Epithelial cell of alveolus of lung (primary cell): Measurements from ENCODE around the gene DHX30. TPM values are rescaled to one million over a fixed set of nuclear protein-coding genes. Genes with fewer than 3 reads are reported as not detected.

Experiments used
- total RNA-seq: library from RNA; depleted of rRNA; stranded (reverse); fragments of >200 nt; gene quantifications from 2 replicates; pipeline ENCODE4 v1.2.1, GENCODE V29; 2015

The DHX30 gene, protein sequence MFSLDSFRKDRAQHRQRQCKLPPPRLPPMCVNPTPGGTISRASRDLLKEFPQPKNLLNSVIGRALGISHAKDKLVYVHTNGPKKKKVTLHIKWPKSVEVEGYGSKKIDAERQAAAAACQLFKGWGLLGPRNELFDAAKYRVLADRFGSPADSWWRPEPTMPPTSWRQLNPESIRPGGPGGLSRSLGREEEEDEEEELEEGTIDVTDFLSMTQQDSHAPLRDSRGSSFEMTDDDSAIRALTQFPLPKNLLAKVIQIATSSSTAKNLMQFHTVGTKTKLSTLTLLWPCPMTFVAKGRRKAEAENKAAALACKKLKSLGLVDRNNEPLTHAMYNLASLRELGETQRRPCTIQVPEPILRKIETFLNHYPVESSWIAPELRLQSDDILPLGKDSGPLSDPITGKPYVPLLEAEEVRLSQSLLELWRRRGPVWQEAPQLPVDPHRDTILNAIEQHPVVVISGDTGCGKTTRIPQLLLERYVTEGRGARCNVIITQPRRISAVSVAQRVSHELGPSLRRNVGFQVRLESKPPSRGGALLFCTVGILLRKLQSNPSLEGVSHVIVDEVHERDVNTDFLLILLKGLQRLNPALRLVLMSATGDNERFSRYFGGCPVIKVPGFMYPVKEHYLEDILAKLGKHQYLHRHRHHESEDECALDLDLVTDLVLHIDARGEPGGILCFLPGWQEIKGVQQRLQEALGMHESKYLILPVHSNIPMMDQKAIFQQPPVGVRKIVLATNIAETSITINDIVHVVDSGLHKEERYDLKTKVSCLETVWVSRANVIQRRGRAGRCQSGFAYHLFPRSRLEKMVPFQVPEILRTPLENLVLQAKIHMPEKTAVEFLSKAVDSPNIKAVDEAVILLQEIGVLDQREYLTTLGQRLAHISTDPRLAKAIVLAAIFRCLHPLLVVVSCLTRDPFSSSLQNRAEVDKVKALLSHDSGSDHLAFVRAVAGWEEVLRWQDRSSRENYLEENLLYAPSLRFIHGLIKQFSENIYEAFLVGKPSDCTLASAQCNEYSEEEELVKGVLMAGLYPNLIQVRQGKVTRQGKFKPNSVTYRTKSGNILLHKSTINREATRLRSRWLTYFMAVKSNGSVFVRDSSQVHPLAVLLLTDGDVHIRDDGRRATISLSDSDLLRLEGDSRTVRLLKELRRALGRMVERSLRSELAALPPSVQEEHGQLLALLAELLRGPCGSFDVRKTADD
- 63.9 and 74.0 TPM in 2 replicates for total RNA-seq

DNA sequence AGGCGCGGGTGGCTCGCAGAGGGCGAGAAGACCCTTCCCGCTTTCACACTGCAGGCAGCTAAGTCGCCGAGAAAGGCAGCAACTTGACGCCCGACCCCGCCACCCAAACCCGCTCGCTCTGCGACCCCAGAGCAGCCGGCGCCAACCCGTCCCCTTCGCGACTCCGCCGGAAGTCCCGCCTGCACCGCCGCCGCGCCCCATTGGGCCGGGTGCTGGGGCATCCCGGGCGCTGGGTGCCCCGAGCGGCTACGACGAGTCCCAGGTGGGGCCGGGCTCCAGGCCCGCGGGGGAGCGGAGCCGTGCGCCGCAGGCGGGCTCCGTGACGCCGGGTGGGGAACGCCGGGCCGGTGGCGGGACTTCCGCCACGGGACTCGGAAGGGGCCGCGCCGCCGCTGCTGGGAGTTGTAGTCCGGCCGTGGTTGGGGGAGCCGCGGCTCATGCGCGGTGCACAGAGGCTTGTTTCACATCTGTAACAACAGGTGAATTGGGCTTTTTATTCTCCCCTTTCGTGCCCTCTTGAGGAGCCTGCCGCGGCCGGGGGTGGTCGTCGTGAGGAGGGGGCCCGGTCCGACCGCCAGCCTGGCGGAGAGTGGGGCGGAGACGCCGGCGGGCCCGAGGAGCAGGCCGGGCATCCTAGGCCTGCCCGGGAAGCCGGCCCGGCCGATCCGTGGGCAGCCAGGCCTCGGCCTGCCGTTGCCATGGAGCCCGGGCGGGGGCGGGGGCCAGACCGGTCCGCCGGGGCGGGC lies at the start of gene DHX30:
TSS of gene DHX30 (plus strand) at position 405 of the 746 bp plus-strand sequence. CDS start 7,546 bp downstream, outside the sequence.

DNA sequence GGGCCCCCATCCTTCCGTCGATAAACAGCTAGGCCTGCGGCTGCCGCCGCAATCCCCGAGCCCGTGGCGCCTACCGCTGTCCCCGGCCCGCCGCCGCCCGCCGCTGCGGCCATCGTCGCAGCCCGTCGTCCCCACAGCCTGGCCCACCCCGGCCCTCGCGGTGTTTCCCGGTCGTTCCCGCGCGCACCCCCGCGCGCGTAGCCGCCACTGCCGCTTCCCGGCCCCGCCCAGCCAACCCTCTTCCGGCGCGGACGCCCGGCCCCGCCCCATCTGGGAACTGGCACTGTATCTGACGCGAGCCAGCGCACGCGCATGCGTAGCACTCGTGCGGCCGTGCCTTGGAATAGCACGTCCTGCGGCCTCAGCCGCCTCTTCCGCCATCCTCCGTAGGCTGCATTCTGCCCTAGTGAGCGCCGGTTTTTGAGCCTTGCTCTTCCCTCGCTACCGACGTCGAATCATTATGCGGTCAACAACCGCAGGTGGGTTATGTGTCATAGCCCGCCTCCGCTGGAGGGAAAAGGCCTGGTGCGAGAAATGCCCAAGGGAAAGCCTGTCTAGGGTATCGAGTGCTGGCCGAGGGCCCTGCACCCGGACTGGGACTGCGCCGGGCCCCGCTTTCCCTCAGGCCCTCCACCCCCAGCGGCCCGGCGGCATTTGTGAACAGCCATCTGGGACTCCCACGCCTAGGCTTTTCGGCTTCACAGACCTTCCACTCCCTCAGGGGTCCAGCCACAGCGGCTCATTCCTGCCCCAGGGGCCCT lies 21.1 kb upstream of the DHX30 start, which contains the start of gene SMARCC1:
TSS of gene SMARCC1 (minus strand) at position 209 of the 761 bp plus-strand sequence. CDS start at position 113, 96 bp downstream.

Other genes starting within 250 kb of the DHX30 start
- 0.08 and 0.26 TPM in 2 replicates for gene CSPG5, start 224.3 kb upstream of the DHX30 start, total RNA-seq
- gene SMARCC1, start 21.2 kb upstream of the DHX30 start, total RNA-seq = 22.6 and 40.2 TPM in 2 replicates
- 168 and 170 TPM in 2 replicates for gene MAP4, start 213.3 kb downstream of the DHX30 start, total RNA-seq